ENCODE results near the gene NFATC4. TPM values are rescaled to one million over a fixed set of nuclear protein-coding genes. Genes with fewer than 3 reads are reported as not detected.

NFATC4 gene
- total RNA-seq, 1 experiment from 2014 or later, result 15.1 TPM

DNA sequence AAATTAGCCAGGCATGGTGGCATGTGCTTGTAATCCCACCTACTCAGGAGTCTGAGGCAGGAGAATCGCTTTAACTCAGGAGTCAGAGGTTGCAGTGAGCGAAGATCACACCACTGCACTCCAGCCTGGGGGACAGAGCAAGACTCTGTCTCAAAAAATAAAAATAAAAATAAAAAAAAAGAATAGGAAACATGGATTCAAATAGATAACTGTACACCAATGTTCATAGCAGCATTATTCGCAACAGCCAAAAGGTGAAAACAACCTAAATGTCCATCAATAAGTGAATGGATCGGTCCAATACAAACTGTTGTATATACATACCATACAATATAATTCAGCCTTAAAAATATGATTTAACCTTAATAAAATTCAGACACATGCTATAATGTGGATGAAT is 25.1 kb upstream of the NFATC4 start:
- H3K4me3 ChIP-seq (ENCODE audit: low read length), result no peak overlapping the region
- no peak overlapping the region for H3K27ac ChIP-seq (ENCODE audit: low read length)
- H3K27me3 ChIP-seq (ENCODE audit: low read length), result peaks cover 4% of the 10 kb centered on the region; the same call in 1 of the 2 replicates
- ChIA-PET CTCF (interaction anchor here (0.5 kb wide), 1 partner anchor 249 kb away, joined by 3 read pairs; no protein-coding TSS in a partner anchor), POLR2A (ENCODE audit: unreplicated experiment) (no interaction called here)
- H3K9ac ChIP-seq (ENCODE audit: low read length), result no peak overlapping the region
- TF ChIP-seq, protein P1, sequence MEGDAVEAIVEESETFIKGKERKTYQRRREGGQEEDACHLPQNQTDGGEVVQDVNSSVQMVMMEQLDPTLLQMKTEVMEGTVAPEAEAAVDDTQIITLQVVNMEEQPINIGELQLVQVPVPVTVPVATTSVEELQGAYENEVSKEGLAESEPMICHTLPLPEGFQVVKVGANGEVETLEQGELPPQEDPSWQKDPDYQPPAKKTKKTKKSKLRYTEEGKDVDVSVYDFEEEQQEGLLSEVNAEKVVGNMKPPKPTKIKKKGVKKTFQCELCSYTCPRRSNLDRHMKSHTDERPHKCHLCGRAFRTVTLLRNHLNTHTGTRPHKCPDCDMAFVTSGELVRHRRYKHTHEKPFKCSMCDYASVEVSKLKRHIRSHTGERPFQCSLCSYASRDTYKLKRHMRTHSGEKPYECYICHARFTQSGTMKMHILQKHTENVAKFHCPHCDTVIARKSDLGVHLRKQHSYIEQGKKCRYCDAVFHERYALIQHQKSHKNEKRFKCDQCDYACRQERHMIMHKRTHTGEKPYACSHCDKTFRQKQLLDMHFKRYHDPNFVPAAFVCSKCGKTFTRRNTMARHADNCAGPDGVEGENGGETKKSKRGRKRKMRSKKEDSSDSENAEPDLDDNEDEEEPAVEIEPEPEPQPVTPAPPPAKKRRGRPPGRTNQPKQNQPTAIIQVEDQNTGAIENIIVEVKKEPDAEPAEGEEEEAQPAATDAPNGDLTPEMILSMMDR (conservative IDR thresholded peaks at IDR 0.05; ENCODE audit: low read depth, low read length), result no peak
- no peak for TF ChIP-seq EZH2phosphoT487 (IDR thresholded peaks at IDR 0.05; ENCODE audit: borderline replicate concordance, low read length)
- no peak for TF ChIP-seq EZH2 (IDR thresholded peaks at IDR 0.05; ENCODE audit: low read length, unreplicated experiment)
- DNase-seq (no peak), ATAC-seq (no peak)
- no peaks in the 10 kb centered on the region for H3K79me2 ChIP-seq (ENCODE audit: low read length)
- H3K9me3 ChIP-seq (ENCODE audit: low read length), result no peaks in the 10 kb centered on the region
- no peaks in the 10 kb centered on the region for H3K4me1 ChIP-seq (ENCODE audit: insufficient read depth, low read length)
- no peaks in the 10 kb centered on the region for H3K36me3 ChIP-seq (ENCODE audit: low read depth, low read length)
- H3F3A ChIP-seq (ENCODE audit: low read length, unreplicated experiment), result no peaks in the 10 kb centered on the region
- H3K4me2 ChIP-seq (ENCODE audit: low read length), result no peak overlapping the region
- BruUV-seq (replicated peaks), result no TSS peak
- intact Hi-C loops (cut with micrococcal nuclease), result no loop called here
- no peak overlapping the region for H2AFZ ChIP-seq (ENCODE audit: low read length)
- no peaks in the 10 kb centered on the region for H3K9me2 ChIP-seq (replicated peaks; ENCODE audit: low read length)
- no peaks in the 10 kb centered on the region for H4K20me1 ChIP-seq (ENCODE audit: low read length)

DNA sequence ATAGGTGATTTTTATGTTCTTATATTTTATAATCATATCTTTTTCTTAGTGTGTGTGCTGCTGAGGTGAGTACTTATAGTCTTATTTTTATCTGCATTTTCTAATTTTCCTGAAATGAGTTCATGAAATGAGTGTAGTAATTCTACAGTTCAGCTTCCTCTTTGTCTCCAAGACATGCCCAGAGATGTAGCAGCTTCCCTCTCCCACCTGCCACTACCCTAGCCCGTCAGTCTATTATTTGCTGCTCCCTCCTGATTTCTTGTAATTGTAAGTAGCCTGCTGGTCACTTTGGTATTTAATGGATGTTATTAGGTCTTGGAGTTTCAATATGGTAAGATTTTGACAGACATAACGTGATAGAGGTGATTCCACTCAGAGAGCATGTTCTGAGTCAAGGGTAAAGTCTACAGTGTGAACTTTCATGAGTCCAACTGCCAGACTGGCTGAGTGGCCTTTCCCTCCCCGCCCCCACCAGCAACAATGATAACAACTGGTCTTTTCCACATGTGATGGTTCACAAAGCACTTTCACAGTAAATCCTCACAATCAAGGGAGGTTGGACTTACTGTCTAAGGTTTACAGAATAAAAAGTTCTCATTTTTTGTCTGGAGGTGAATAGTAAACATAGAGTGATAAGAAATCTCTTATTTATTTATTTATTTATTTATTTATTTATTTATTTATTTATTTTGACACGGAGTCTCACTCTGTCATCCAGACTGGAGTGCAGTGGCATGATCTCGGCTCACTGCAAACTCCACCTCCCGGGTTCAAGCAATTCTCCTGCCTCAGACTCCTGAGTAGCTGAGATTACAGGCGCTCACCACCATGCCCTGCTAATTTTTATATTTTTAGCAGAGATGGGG is 24.0 kb upstream of the NFATC4 start:
- intact Hi-C loops (cut with micrococcal nuclease), result no loop called here
- no peaks in the 10 kb centered on the region for H3F3A ChIP-seq (ENCODE audit: low read length, unreplicated experiment)
- no peaks in the 10 kb centered on the region for H3K36me3 ChIP-seq (ENCODE audit: low read depth, low read length)
- H3K9me3 ChIP-seq (ENCODE audit: low read length), result no peaks in the 10 kb centered on the region
- H3K4me2 ChIP-seq (ENCODE audit: low read length), result no peak overlapping the region
- no peak overlapping the region for H3K27ac ChIP-seq (ENCODE audit: low read length)
- ATAC-seq (no peak), DNase-seq (no peak)
- H3K27me3 ChIP-seq (ENCODE audit: low read length), result peaks cover 9% of the 10 kb centered on the region; the same call in 1 of the 2 replicates
- no peaks in the 10 kb centered on the region for H4K20me1 ChIP-seq (ENCODE audit: low read length)
- ChIA-PET CTCF (interaction anchor here (0.6 kb wide), 1 partner anchor 36 kb away, joined by 3 read pairs; no protein-coding TSS in a partner anchor), POLR2A (ENCODE audit: unreplicated experiment) (no interaction called here)
- no peaks in the 10 kb centered on the region for H3K79me2 ChIP-seq (ENCODE audit: low read length)
- BruUV-seq (replicated peaks), result no TSS peak
- H2AFZ ChIP-seq (ENCODE audit: low read length), result no peak overlapping the region
- no peaks in the 10 kb centered on the region for H3K9me2 ChIP-seq (replicated peaks; ENCODE audit: low read length)
- no peak for TF ChIP-seq EZH2phosphoT487 (IDR thresholded peaks at IDR 0.05; ENCODE audit: borderline replicate concordance, low read length)
- no peak for TF ChIP-seq EZH2 (IDR thresholded peaks at IDR 0.05; ENCODE audit: low read length, unreplicated experiment)
- TF ChIP-seq, protein P1 (conservative IDR thresholded peaks at IDR 0.05; ENCODE audit: low read depth, low read length), result no peak
- no peak overlapping the region for H3K4me3 ChIP-seq (ENCODE audit: low read length)
- H3K9ac ChIP-seq (ENCODE audit: low read length), result no peak overlapping the region
- H3K4me1 ChIP-seq (ENCODE audit: insufficient read depth, low read length), result no peaks in the 10 kb centered on the region

DNA sequence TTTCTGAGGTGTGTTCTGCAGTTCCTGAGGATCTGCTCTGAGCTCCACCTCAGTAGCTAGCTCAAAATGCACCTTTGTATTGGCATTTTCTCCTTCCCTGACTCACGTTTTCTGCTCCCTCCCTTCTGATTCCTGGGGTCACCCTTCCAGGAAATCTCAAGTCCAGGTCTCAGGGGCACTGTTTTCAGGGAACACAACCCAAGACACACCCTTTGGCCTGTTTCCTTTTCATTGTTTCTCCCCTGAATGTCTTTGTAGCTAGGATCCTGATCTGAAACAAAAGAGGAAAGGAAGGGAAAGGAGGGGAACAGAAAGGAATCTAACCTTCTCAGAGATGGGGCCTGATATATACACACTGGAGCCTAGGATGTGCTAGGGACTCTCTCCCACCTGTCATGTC is 20.9 kb upstream of the NFATC4 start:
- Histone ChIP-seq H3K36me3 (ENCODE audit: low read depth, low read length) (no peaks in the 10 kb centered on the region), H4K20me1 (ENCODE audit: low read length) (no peaks in the 10 kb centered on the region), H3K9ac (ENCODE audit: low read length) (no peak overlapping the region), H3K27me3 (ENCODE audit: low read length) (peaks cover 20% of the 10 kb centered on the region; the same call in 1 of the 2 replicates), H3K4me2 (ENCODE audit: low read length) (no peak overlapping the region), H3F3A (ENCODE audit: low read length, unreplicated experiment) (no peaks in the 10 kb centered on the region), H3K9me3 (ENCODE audit: low read length) (no peaks in the 10 kb centered on the region), H3K4me1 (ENCODE audit: insufficient read depth, low read length) (no peaks in the 10 kb centered on the region), H3K79me2 (ENCODE audit: low read length) (no peaks in the 10 kb centered on the region), H3K4me3 (ENCODE audit: low read length) (no peak overlapping the region), H3K9me2 (replicated peaks; ENCODE audit: low read length) (no peaks in the 10 kb centered on the region), H2AFZ (ENCODE audit: low read length) (no peak overlapping the region), H3K27ac (ENCODE audit: low read length) (no peak overlapping the region)
- intact Hi-C loops (cut with micrococcal nuclease), result no loop called here
- TF ChIP-seq EZH2phosphoT487 (IDR thresholded peaks at IDR 0.05; ENCODE audit: borderline replicate concordance, low read length), result no peak
- TF ChIP-seq EZH2 (IDR thresholded peaks at IDR 0.05; ENCODE audit: low read length, unreplicated experiment), result no peak
- TF ChIP-seq, protein P1 (conservative IDR thresholded peaks at IDR 0.05; ENCODE audit: low read depth, low read length), result no peak
- BruUV-seq (replicated peaks), result no TSS peak
- no peak for DNase-seq
- CTCF ChIA-PET, result interaction anchor here (0.6 kb wide), 1 partner anchor 19 kb away, joined by 4 read pairs; no protein-coding TSS in a partner anchor
- no peak for ATAC-seq
- POLR2A ChIA-PET (ENCODE audit: unreplicated experiment), result interaction anchor here (0.6 kb wide), 1 partner anchor 85 kb away, joined by 4 read pairs; no protein-coding TSS in a partner anchor
